Breast epithelium (tissue), 3 donors: ENCODE measurements around the gene USP17L10.
"Not testable (repeated sequence)": the region's sequence is repeated elsewhere in the genome, so short reads cannot be mapped to it uniquely, and the experiment has no call there.

Experiments
- POLR2A ChIP-seq: fragments of 450-650 bp; IDR thresholded peaks from one replicate; pipeline ENCODE4 v1.6.1; 2016; ENCODE audit warnings: antibody characterized with exemption, mild to moderate bottlenecking, moderate library complexity
- POLR2AphosphoS5 ChIP-seq, 3 donors: sonication (generic); formaldehyde crosslinking; IDR thresholded peaks; one replicate each; pipeline ENCODE4 v1.6.1; 2017; ENCODE audit warnings: antibody characterized with exemption in 3 of 3
- TF ChIP-seq, protein P1 (sequence below), 3 donors: fragments of 450-650 bp; IDR thresholded peaks; one replicate each; pipeline ENCODE4 v1.5.1; 2016 to 2017; ENCODE audit warnings: antibody characterized with exemption in 3 of 3, mild to moderate bottlenecking in 3 of 3, moderate library complexity in 3 of 3

DNA sequence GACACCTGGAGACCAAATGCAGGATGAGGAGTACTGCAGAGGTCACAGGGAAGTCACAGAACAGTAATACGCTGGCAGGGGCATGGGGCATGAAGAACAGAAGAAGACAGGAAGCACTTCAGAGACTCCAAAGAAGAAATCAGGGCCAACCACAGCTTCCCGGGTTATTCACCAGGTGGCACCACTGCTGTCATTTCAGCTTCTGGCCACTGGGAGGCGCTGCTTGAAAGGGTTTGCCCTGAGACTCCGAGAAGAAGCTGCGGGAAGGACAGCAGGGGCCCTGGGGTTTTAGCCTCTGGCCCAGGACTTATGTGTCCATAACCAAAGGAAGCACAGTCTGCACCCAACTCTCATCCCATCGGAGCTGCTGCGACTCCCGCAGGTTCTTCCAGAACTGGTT is 44.5 kb upstream of the USP17L10 start:
- TF ChIP-seq, protein P1, sequence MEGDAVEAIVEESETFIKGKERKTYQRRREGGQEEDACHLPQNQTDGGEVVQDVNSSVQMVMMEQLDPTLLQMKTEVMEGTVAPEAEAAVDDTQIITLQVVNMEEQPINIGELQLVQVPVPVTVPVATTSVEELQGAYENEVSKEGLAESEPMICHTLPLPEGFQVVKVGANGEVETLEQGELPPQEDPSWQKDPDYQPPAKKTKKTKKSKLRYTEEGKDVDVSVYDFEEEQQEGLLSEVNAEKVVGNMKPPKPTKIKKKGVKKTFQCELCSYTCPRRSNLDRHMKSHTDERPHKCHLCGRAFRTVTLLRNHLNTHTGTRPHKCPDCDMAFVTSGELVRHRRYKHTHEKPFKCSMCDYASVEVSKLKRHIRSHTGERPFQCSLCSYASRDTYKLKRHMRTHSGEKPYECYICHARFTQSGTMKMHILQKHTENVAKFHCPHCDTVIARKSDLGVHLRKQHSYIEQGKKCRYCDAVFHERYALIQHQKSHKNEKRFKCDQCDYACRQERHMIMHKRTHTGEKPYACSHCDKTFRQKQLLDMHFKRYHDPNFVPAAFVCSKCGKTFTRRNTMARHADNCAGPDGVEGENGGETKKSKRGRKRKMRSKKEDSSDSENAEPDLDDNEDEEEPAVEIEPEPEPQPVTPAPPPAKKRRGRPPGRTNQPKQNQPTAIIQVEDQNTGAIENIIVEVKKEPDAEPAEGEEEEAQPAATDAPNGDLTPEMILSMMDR (IDR thresholded peaks at IDR 0.05): not testable (repeated sequence)
- not testable (repeated sequence) for TF ChIP-seq POLR2A; POLR2AphosphoS5 (IDR thresholded peaks at IDR 0.05)
